Stimulated activated CD8-positive, alpha-beta memory T cell treated with anti-CD3 and anti-CD28 coated beads, Interleukin-12 subunit alpha, Interleukin-12 subunit beta, amount 100 ng/mL, for 4 hours (primary cell): ENCODE measurements around the gene ALKBH3.

Experiments
- DNase-seq: peaks from one replicate; pipeline ENCODE4 v3.0.0-alpha.2; 2020; ENCODE audit warnings: low read depth

Gene ALKBH3

DNA sequence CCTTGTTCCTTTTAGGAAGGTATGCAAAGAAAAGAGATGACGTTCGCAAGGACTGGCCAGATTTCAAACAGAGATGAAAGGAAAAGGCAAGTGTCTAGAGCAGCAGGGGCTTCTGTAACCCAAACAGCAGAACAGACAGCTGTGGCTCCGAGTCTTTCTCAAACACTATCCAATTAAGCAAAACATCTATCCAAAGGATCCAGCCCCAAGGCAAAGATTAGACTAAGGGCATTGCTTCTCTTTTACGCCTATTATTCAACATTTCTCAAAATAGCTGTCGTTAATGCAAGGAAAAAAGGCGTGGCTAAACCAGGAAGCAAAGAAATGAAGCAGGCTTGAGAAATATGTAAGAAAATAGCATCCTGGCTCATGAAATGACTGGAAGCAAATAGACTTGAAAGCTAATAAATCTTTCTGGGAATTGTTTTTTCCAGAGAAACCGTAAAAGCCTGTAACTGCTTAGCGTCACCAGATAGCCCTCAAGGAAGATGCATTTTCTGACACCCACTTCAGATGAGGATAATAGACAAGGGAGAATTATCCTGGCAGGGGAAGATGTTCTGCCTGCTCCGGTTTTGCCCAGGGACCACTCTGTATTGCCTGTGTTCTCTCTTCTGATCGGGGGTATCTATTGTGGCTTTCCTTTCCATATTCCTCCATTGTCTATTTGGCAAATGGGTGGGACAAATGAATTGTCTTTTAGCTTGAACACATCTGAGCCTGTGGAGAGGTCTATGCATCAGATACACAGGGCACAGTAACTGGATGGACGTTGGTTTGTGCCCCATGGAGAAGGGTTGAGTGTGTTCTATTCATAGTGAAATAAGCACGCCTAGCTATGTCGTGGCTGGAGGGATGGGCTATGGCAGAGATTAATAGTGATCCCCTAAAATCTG, 82.0 kb downstream of the ALKBH3 start:
- DNase-seq: no peak

DNA sequence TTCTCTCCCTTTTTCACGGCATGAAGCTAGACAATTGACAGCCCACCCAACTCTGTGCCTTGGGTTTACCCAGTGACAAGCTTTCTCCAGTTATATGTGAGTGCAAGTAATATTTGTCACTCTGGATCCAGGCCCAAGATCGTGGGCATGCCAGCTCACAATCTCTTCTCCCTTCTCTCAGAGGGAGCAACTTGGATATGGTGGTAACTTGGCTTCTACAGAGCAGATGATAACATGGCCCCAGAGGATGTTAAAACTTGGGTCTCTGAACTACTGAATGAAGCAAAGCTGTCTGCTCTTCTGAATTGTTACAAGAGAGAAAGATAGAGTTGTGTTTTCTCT, 82.6 kb downstream of the ALKBH3 start:
- DNase-seq: no peak

DNA sequence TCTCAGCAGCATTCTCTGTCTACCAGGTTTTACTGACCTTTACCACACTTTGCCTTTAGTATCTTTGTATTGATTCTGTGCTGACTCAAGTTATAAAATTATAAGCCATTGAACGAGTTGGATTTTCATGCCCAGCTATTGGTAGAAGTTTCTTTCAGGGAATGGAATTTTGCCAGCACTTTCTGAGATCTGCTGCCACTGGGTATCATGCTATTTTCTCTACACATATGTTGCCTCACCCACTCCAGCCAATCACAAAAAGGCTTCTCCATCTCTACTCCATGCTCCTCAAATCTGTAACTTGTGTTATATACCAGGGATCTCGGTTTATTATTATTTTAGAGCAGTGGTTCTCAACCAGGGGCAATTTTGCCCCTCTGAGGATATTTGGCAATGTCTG, 87.0 kb downstream of the ALKBH3 start:
- DNase-seq: no peak

DNA sequence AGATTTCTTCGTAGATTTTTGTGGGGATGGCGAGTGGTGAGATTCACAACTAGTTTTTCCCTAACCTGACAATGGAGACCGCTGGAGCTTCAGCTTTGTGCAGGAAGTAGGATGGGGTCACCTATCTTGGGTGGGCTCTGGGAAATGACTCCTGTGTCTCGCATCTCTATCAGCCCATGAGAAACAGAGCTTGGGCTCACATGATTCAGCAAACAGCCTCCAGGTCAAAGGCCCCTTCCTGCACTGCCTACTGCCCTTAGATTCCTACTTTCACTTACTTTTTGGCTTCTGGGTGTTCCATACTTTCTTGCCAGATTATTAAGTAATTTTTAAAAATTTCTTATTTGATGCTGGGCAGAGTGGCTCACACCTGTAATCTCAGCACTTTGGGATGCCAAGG, 88.1 kb downstream of the ALKBH3 start:
- no peak for DNase-seq

DNA sequence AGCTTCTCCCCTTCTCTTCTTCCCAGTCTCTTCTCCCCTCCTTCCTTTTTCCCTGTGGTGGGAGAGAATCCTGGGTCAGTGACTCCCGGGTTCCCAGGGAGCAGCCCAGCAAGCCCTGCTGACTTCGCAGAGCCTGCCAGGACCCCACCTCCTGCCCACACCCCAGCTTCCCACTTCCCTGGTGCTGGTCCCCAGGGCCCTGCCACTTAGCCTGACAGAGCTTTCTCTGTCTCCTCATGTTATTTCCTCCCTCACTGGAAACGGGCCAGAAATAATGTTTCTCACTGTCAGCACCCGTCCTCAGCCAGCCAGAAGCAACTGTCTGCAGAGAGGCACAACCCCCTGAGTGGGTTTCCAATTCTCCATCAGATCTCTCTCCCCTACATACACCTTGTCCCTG, 88.9 kb downstream of the ALKBH3 start:
- no peak for DNase-seq
